Motor neuron (in vitro differentiated cells): ENCODE results near the gene CHD1. TPM values are rescaled to one million over a fixed set of nuclear protein-coding genes. Genes with fewer than 3 reads are reported as not detected.
A peak's percentile ranks its signal among the peaks of the same experiment; 100 is the strongest.

Experiments
- ATAC-seq, 8 experiments: fragments of 200-7000 bp; cut with Tn5 transposase; replicated peaks in 6 of 8; 2 replicates each; pipeline ENCODE4 v1.8.0; 2021; ENCODE audit warnings: mild to moderate bottlenecking in 8 of 8, moderate library complexity in 8 of 8
- H3K27ac ChIP-seq, 2 donors: fragments of 250-450 bp; sonication (Bioruptor Pico); 2 replicates each; pipeline ENCODE4 v1.9.0; 2021; ENCODE audit warnings: antibody characterized with exemption in 2 of 2, mild to moderate bottlenecking in 2 of 2, moderate library complexity in 1 of 2
- H3K4me1 ChIP-seq, 2 donors: fragments of 250-450 bp; sonication (Bioruptor Pico); replicated peaks in 1 of 2; 2 replicates each; pipeline ENCODE4 v1.6.1; 2021; ENCODE audit warnings: antibody characterized with exemption in 2 of 2, mild to moderate bottlenecking in 2 of 2, moderate library complexity in 1 of 2
- H3K4me3 ChIP-seq, 5 donors: fragments of 250-450 bp; sonication (Bioruptor Pico); 2 replicates each; pipeline ENCODE4 v1.9.0; 2021; ENCODE audit warnings: antibody characterized with exemption in 5 of 5, mild to moderate bottlenecking in 5 of 5, moderate library complexity in 4 of 5
- WGBS, 10 experiments: fragments of 450-650 bp; shearing (Covaris generic); methylation state at CpG; one replicate each; pipeline ENCODE4 v1.0.0; 2022; 5-methylcytosine and 5-hydroxymethylcytosine counted together
- in situ Hi-C, 9 experiments: fragments of 400-800 bp; cut with MboI; loops; one replicate each; pipeline ENCODE4 v1.15.0; 2021; ENCODE audit warnings: low sequenced_read_pairs in 9 of 9, low pct_unique_long_range_greater_than_20kb in 2 of 9; ENCODE audit not compliant: unreplicated experiment in 9 of 9
- total RNA-seq, 8 experiments: library from RNA; unstranded; fragments of 300-600 nt; gene quantifications; 2 replicates each; pipeline versions ENCODE4 v1.2.3 to v1.2.4, GENCODE V29; 2022

The CHD1 gene
- total RNA-seq, 8 experiments from 2014 or later: 29.9 to 81.4 (median 50.0) TPM

GRCh38 chr5:98847054-98847453 is 81.8 kb downstream of the CHD1 start:
- no peak overlapping the region for H3K4me3 ChIP-seq
- in situ Hi-C loops: no loop called here
- WGBS, 10 experiments: 0 to 67% (median 33%) methylated on average over 1 of the region's 1 CpG; no CpG with 5 or more reads in 4 of the 10 experiments
- peak in 2 of 8 experiments; percentile 35 to 43 for ATAC-seq
- no peaks in the 10 kb centered on the region for H3K4me1 ChIP-seq
- H3K27ac ChIP-seq: no peak overlapping the region

DNA sequence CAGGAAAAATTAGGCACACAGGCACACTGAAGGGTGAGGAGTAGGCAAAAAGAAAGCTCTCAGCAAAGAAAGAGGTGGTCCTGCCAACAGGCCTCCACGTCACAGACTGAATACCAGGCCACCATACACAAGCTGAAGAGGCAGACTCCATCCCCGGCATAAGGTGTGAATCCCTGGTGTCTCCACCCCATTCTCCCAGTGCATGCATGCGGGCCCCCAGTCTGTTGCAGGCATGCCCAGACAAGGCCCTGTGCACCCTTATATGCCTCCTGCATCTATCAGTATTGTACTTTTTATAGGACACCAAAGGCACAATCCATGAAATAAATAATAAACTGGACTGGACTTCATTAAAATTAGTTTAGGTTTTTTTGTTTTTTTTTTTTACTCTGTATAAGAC is 82.3 kb downstream of the CHD1 start:
- no peaks in the 10 kb centered on the region for H3K4me1 ChIP-seq
- H3K27ac ChIP-seq: no peak overlapping the region
- no peak overlapping the region for H3K4me3 ChIP-seq
- peak in 3 of 8 experiments; percentile 14 to 65 (median 56) for ATAC-seq
- in situ Hi-C loops: no loop called here
- 70 to 100% (median 100%) methylated on average over 1 to 3 of the region's 3 CpGs; no CpG with 5 or more reads in 5 of the 10 experiments for WGBS, 10 experiments

DNA sequence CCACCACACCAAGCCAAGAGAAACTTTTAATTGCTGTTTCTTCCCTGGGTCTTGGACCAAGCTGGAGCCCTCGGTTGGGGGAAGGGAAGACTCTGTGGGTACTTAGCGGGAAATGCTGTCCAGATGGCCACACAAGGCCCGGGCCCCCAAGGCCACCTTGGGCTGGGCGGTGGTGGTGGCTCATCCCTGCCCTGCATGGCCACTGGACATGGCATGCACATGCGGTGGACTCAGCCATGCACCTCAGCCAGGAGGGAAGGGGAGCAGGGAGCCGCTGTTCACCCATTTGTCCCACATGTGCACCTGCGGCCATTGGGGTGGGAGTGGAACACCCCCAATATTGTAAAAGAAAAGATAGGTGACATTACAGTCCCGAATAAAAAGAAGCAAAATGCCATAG is 82.9 kb downstream of the CHD1 start:
- ATAC-seq: no peak
- in situ Hi-C loops: no loop called here
- Histone ChIP-seq H3K4me3 (no peak overlapping the region), H3K4me1 (no peaks in the 10 kb centered on the region), H3K27ac (no peak overlapping the region)
- 92 to 96% (median 93%) methylated on average over 2 to 5 of the region's 8 CpGs; no CpG with 5 or more reads in 7 of the 10 experiments for WGBS, 10 experiments

GRCh38 chr5:98844865-98845264 is 83.9 kb downstream of the CHD1 start:
- H3K4me3 ChIP-seq: no peak overlapping the region
- in situ Hi-C loops: no loop called here
- H3K27ac ChIP-seq: no peak overlapping the region
- WGBS, 10 experiments: 80 to 100% (median 100%) methylated on average over 1 to 3 of the region's 6 CpGs; no CpG with 5 or more reads in 5 of the 10 experiments
- no peaks in the 10 kb centered on the region for H3K4me1 ChIP-seq
- no peak for ATAC-seq

- Histone ChIP-seq H3K4me3 (no peak overlapping the region), H3K4me1 (no peaks in the 10 kb centered on the region), H3K27ac (no peak overlapping the region)
- WGBS, 10 experiments: 94 to 100% (median 98%) methylated on average over 1 to 3 of the region's 3 CpGs; no CpG with 5 or more reads in 6 of the 10 experiments
- in situ Hi-C loops: no loop called here
- ATAC-seq: no peak
These were observed 85.3 kb downstream of the CHD1 start for GRCh38 chr5:98843481-98843880.

- no peak overlapping the region for H3K4me3 ChIP-seq
- H3K4me1 ChIP-seq: no peaks in the 10 kb centered on the region
- H3K27ac ChIP-seq: no peak overlapping the region
- in situ Hi-C loops: no loop called here
- ATAC-seq: no peak
- WGBS, 10 experiments: 57 to 100% (median 100%) methylated on average over 1 of the region's 1 CpG; no CpG with 5 or more reads in 4 of the 10 experiments
These were observed 87.9 kb downstream of the CHD1 start for GRCh38 chr5:98840946-98841345.

- in situ Hi-C loops: no loop called here
- Histone ChIP-seq H3K4me1 (no peaks in the 10 kb centered on the region), H3K27ac (no peak overlapping the region), H3K4me3 (no peak overlapping the region)
- WGBS, 10 experiments: 61 to 100% (median 81%) methylated on average over 1 to 9 of the region's 42 CpGs; no CpG with 5 or more reads in 2 of the 10 experiments
- ATAC-seq: no peak
These were observed 89.1 kb downstream of the CHD1 start for GRCh38 chr5:98839469-98840383.

DNA sequence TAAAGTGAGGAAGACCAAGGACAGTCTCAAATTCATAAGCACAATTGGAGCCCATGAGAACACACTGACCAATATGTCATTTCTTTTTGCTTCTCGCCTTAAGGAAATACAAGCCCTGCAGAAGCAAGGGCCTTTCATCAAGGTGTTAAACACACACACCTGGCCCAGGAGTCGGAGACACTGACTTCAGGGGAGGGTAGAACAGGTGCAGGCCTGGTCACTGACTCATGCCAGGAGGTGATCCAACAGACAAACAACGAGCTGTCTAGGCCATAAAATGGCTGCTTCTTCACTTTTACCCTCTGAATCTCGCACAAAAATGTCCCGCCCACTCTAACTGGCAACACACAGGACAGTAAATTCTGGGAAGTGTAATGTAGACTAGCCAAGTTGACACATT is 92.6 kb downstream of the CHD1 start:
- H3K4me1 ChIP-seq: no peaks in the 10 kb centered on the region
- 40 to 92% (median 88%) methylated on average over 2 to 5 of the region's 5 CpGs; no CpG with 5 or more reads in 2 of the 10 experiments for WGBS, 10 experiments
- no peak overlapping the region for H3K27ac ChIP-seq
- in situ Hi-C loops: no loop called here
- no peak overlapping the region for H3K4me3 ChIP-seq
- peak in 1 of 8 experiments; percentile 87 for ATAC-seq

DNA sequence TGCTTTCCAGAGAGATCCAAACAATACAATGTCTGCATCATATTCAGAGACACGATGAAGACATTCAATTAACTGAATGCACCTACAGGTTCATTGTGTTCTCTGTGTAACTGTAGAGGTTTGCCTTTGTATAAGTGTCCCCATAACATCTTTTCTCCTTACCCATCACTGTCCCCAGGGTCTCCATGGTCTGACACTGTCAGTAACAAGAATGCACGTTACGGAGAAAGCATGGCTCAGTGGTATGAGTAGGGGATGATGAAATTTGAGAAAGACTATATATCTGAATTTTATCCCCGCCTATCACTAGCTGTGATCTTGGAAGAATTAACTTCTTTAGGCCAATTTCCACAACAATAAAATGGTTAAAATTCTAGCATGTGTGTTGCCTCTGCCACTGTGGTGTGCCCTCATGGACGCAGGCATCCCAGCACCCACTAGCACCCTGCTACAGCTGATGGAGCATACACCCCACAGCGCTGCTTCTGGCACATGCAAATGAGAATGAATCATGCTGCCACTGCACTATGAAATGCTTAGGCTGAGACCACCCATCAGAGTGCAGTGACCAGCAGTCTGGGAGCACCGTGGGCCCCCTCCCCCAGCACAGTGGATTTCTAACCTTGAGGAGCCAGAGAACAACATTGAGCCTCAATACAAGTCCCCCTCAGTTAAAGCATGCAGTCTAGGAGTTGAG is 101.1 kb downstream of the CHD1 start:
- peaks cover 0 to 4% of the 10 kb centered on the region in 2 donors for H3K4me1 ChIP-seq
- H3K4me3 ChIP-seq: no peak overlapping the region
- H3K27ac ChIP-seq: no peak overlapping the region
- 17 to 83% (median 73%) methylated on average over 2 to 6 of the region's 7 CpGs; no CpG with 5 or more reads in 1 of the 10 experiments for WGBS, 10 experiments
- in situ Hi-C loops: no loop called here
- peak in 5 of 8 experiments; percentile 21 to 94 (median 59) for ATAC-seq

DNA sequence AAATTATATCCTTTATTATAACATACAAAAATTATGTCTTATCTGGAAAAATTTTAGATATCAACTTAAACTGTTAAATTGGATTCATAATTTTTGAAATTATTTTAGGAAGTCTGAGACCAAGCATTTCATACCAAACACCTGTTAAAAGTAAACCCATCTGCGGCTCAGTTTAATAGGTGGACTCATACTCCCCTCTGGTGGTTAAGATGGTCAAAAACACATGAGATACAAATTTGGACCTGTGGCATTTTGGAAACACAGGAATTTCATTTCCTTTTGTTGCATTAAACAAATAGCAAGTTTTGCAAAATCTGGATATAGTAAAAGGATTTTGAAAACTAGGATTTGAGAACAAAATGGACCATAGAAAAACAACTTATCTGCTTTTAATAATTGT is 101.6 kb downstream of the CHD1 start:
- Histone ChIP-seq H3K4me3 (no peak overlapping the region), H3K27ac (no peak overlapping the region), H3K4me1 (peaks cover 0 to 4% of the 10 kb centered on the region in 2 donors)
- WGBS, 10 experiments: 0 to 60% (median 25%) methylated on average over 1 of the region's 1 CpG; no CpG with 5 or more reads in 1 of the 10 experiments
- in situ Hi-C loops: no loop called here
- peak in 5 of 8 experiments; percentile 31 to 58 (median 54) for ATAC-seq

GRCh38 chr5:98825582-98826375 is 103.0 kb downstream of the CHD1 start:
- no peak for ATAC-seq
- in situ Hi-C loops: no loop called here
- 81 to 100% (median 98%) methylated on average over 1 to 4 of the region's 4 CpGs; no CpG with 5 or more reads in 1 of the 10 experiments for WGBS, 10 experiments
- no peak overlapping the region for H3K27ac ChIP-seq
- no peak overlapping the region for H3K4me3 ChIP-seq
- H3K4me1 ChIP-seq: peaks cover 0 to 4% of the 10 kb centered on the region in 2 donors

- H3K4me1 ChIP-seq: no peaks in the 10 kb centered on the region
- WGBS, 10 experiments: 73 to 100% (median 91%) methylated on average over 1 to 6 of the region's 6 CpGs; no CpG with 5 or more reads in 2 of the 10 experiments
- no peak overlapping the region for H3K27ac ChIP-seq
- no peak overlapping the region for H3K4me3 ChIP-seq
- ATAC-seq: peak in 1 of 8 experiments; percentile 27
- in situ Hi-C loops: loop anchor here in 1 of 9 experiments (25.0 kb wide), 1 partner anchor 1629 kb away; the partner anchor contains the start of gene RIOK2
These were observed 112.1 kb downstream of the CHD1 start for GRCh38 chr5:98816582-98817222.
